ENCODE measurements around the gene ACSS3. TPM values are rescaled to one million over a fixed set of nuclear protein-coding genes. Genes with fewer than 3 reads are reported as not detected.

ACSS3 gene
- total and polyA plus RNA-seq, 2 donors (not counting 3 experiments of a cell fraction or from before 2014, with no cell fraction given) = 0.12 to 0.86 TPM

- H3K9ac ChIP-seq (replicated peaks; ENCODE audit: extremely low read depth, insufficient read depth, low read length) = no peak overlapping the region
- no peak overlapping the region for H3K4me3 ChIP-seq (replicated peaks in 1 of 3; ENCODE audit: insufficient read depth in 1 of 3, low read depth in 1 of 3, low read length in 3 of 3)
- POLR2A ChIA-PET = no interaction called here
- no peaks in the 10 kb centered on the region for H4K20me1 ChIP-seq (replicated peaks; ENCODE audit: control insufficient read depth, extremely low read depth, insufficient read depth, low read length)
- dilution Hi-C loops (cut with MboI; ENCODE audit: extremely low pct_ligation_motif_present, low sequenced_read_pairs) = no loop called here
- no TSS peak for BruUV-seq (replicated peaks)
- TF ChIP-seq POLR2A (IDR thresholded peaks at IDR 0.05; ENCODE audit: low read depth, low read length) (no peak), MYC (IDR thresholded peaks at IDR 0.05; ENCODE audit: low read depth, low read length) (no peak)
- H3K4me1 ChIP-seq (ENCODE audit: control insufficient read depth, extremely low read depth, insufficient read depth, low read length) = no peaks in the 10 kb centered on the region
- no peak for DNase-seq (ENCODE audit: low read depth, low spot score)
- CTCF ChIA-PET = interaction anchor here (1.0 to 1.1 kb wide), 3 partner anchors 10 to 40 kb away, joined by 3 read pairs; partner anchors contain the start of gene ACSS3
- no peak overlapping the region for H2AFZ ChIP-seq (ENCODE audit: low read depth, low read length)
- H3K27ac ChIP-seq (ENCODE audit: insufficient read depth, low read depth, low read length) = no peak overlapping the region
- H3K27me3 ChIP-seq (ENCODE audit: control insufficient read depth in 2 of 2, insufficient read depth in 2 of 2, low read length in 2 of 2) = no peaks in the 10 kb centered on the region
- no peak for FAIRE-seq
- H3K9me3 ChIP-seq (replicated peaks; ENCODE audit: control insufficient read depth, insufficient read depth, low read length) = no peaks in the 10 kb centered on the region
- no peaks in the 10 kb centered on the region for H3K9me1 ChIP-seq (replicated peaks; ENCODE audit: control insufficient read depth, extremely low read depth, insufficient read depth, low read length)
- no peak overlapping the region for H3K4me2 ChIP-seq (ENCODE audit: insufficient read depth, low read length)
- intact Hi-C loops (cut with micrococcal nuclease) = no loop called here
- no peaks in the 10 kb centered on the region for H3K79me2 ChIP-seq (ENCODE audit: control insufficient read depth, insufficient read depth, low read length)
- no peaks in the 10 kb centered on the region for H3K36me3 ChIP-seq (ENCODE audit: control insufficient read depth in 2 of 2, extremely low read depth in 1 of 2, insufficient read depth in 2 of 2, low read length in 2 of 2)
Observed at GRCh38 chr12:81088221-81088620, 10.3 kb downstream of the ACSS3 start.

- Histone ChIP-seq H4K20me1 (replicated peaks; ENCODE audit: control insufficient read depth, extremely low read depth, insufficient read depth, low read length) (no peaks in the 10 kb centered on the region), H3K27ac (ENCODE audit: insufficient read depth, low read depth, low read length) (no peak overlapping the region), H3K4me3 (replicated peaks in 1 of 3; ENCODE audit: insufficient read depth in 1 of 3, low read depth in 1 of 3, low read length in 3 of 3) (no peak overlapping the region), H3K79me2 (ENCODE audit: control insufficient read depth, insufficient read depth, low read length) (no peaks in the 10 kb centered on the region), H3K4me1 (ENCODE audit: control insufficient read depth, extremely low read depth, insufficient read depth, low read length) (no peaks in the 10 kb centered on the region), H3K9me3 (replicated peaks; ENCODE audit: control insufficient read depth, insufficient read depth, low read length) (no peaks in the 10 kb centered on the region), H3K9ac (replicated peaks; ENCODE audit: extremely low read depth, insufficient read depth, low read length) (no peak overlapping the region), H2AFZ (ENCODE audit: low read depth, low read length) (no peak overlapping the region), H3K36me3 (ENCODE audit: control insufficient read depth in 2 of 2, extremely low read depth in 1 of 2, insufficient read depth in 2 of 2, low read length in 2 of 2) (no peaks in the 10 kb centered on the region), H3K9me1 (replicated peaks; ENCODE audit: control insufficient read depth, extremely low read depth, insufficient read depth, low read length) (no peaks in the 10 kb centered on the region), H3K4me2 (ENCODE audit: insufficient read depth, low read length) (no peak overlapping the region), H3K27me3 (ENCODE audit: control insufficient read depth in 2 of 2, insufficient read depth in 2 of 2, low read length in 2 of 2) (no peaks in the 10 kb centered on the region)
- ChIA-PET POLR2A (no interaction called here), CTCF (interaction anchor here (1.0 to 1.1 kb wide), 2 partner anchors 11 kb away, joined by 3 read pairs; partner anchors contain the start of gene ACSS3)
- DNase-seq (ENCODE audit: low read depth, low spot score) (no peak), FAIRE-seq (no peak)
- intact Hi-C loops (cut with micrococcal nuclease) = no loop called here
- dilution Hi-C loops (cut with MboI; ENCODE audit: extremely low pct_ligation_motif_present, low sequenced_read_pairs) = no loop called here
- TF ChIP-seq JUN (IDR thresholded peaks at IDR 0.05; ENCODE audit: borderline replicate concordance, insufficient read depth, insufficient read length, low read depth) (no peak), POLR2A (IDR thresholded peaks at IDR 0.05; ENCODE audit: low read depth, low read length) (no peak)
- BruUV-seq (replicated peaks) = no TSS peak
Observed at GRCh38 chr12:81089412-81089811, 11.5 kb downstream of the ACSS3 start.

Data from endothelial cell of umbilical vein (primary cell).